ENCODE data around the gene RBM23.

GRCh38 chr14:22844221-22845102 is 74.5 kb downstream of the RBM23 start:
- TF ChIP-seq, protein P1, sequence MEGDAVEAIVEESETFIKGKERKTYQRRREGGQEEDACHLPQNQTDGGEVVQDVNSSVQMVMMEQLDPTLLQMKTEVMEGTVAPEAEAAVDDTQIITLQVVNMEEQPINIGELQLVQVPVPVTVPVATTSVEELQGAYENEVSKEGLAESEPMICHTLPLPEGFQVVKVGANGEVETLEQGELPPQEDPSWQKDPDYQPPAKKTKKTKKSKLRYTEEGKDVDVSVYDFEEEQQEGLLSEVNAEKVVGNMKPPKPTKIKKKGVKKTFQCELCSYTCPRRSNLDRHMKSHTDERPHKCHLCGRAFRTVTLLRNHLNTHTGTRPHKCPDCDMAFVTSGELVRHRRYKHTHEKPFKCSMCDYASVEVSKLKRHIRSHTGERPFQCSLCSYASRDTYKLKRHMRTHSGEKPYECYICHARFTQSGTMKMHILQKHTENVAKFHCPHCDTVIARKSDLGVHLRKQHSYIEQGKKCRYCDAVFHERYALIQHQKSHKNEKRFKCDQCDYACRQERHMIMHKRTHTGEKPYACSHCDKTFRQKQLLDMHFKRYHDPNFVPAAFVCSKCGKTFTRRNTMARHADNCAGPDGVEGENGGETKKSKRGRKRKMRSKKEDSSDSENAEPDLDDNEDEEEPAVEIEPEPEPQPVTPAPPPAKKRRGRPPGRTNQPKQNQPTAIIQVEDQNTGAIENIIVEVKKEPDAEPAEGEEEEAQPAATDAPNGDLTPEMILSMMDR (optimal IDR thresholded peaks at IDR 0.05 in 1 of 3, IDR thresholded peaks at IDR 0.05 in 1 of 3, conservative IDR thresholded peaks at IDR 0.05 in 1 of 3; ENCODE audit: extremely low read depth in 1 of 3, insufficient read depth in 2 of 3, low read length in 3 of 3), result no peak
- TF ChIP-seq EZH2 (IDR thresholded peaks at IDR 0.05; ENCODE audit: low read length), result no peak
